ENCODE data around the gene CAND1.
A peak's percentile ranks its signal among the peaks of the same experiment; 100 is the strongest.

CAND1 gene

GRCh38 chr12:67352682-67353081, 83.5 kb downstream of the CAND1 start:
- no peak for TF ChIP-seq CTCF (IDR thresholded peaks at IDR 0.05; ENCODE audit: insufficient read depth, low read length, missing control alignments)
- POLR2A ChIA-PET, result no interaction called here
- no peak overlapping the region for H3K4me3 ChIP-seq (ENCODE audit: low read depth, low read length)
- DNase-seq (ENCODE audit: low read depth, low spot score), result no peak
- CTCF ChIA-PET, result interaction anchor here (1.1 to 1.9 kb wide), 2 partner anchors 590 to 686 kb away, joined by 3 to 9 read pairs; no protein-coding TSS in a partner anchor

DNA sequence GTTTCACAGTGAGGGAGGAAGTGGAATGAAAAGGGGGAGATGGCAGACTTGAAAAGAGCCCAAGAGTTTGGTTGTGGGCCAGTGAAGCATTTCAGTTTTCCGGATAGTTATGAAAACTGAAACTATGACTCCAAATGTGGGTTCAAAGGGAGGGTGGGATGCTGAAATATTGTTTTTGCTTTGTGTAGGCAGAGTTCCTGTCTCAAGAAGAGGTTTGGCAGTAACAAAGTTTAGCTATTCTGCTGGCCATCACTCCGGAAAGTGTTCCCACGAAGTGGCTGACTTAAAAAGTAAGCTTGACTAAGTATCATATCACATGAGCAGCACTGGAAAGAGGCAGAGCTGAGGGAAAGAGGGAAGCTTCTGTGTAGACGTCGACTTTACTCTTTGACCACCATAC, 85.2 kb downstream of the CAND1 start:
- no peak for DNase-seq (ENCODE audit: low read depth, low spot score)
- ChIA-PET CTCF (interaction anchor here (0.7 to 4.5 kb wide), 19 partner anchors 9 to 958 kb away, joined by 3 to 42 read pairs (median 4); no protein-coding TSS in a partner anchor), POLR2A (interaction anchor here (1.0 to 1.1 kb wide), 2 partner anchors 85 to 294 kb away, joined by 3 to 4 read pairs; partner anchors contain the start of genes CAND1 and DYRK2)
- H3K4me3 ChIP-seq (ENCODE audit: low read depth, low read length), result no peak overlapping the region
- no peak for TF ChIP-seq CTCF (IDR thresholded peaks at IDR 0.05; ENCODE audit: insufficient read depth, low read length, missing control alignments)

GRCh38 chr12:67354966-67355365, 85.8 kb downstream of the CAND1 start:
- CTCF ChIA-PET, result interaction anchor here (0.7 to 4.5 kb wide), 21 partner anchors 10 to 958 kb away, joined by 3 to 42 read pairs (median 4); no protein-coding TSS in a partner anchor
- POLR2A ChIA-PET, result interaction anchor here (1.0 to 1.1 kb wide), 2 partner anchors 86 to 293 kb away, joined by 3 to 4 read pairs; partner anchors contain the start of genes CAND1 and DYRK2
- DNase-seq (ENCODE audit: low read depth, low spot score), result no peak
- TF ChIP-seq CTCF (IDR thresholded peaks at IDR 0.05; ENCODE audit: insufficient read depth, low read length, missing control alignments), result no peak
- no peak overlapping the region for H3K4me3 ChIP-seq (ENCODE audit: low read depth, low read length)

GRCh38 chr12:67355428-67356379, 86.5 kb downstream of the CAND1 start:
- DNase-seq (ENCODE audit: low read depth, low spot score), result no peak
- CTCF ChIA-PET, result interaction anchor here (0.5 to 4.5 kb wide), 53 partner anchors 10 to 960 kb away, joined by 3 to 51 read pairs (median 4); no protein-coding TSS in a partner anchor
- peak; percentile 18 for TF ChIP-seq CTCF (IDR thresholded peaks at IDR 0.05; ENCODE audit: insufficient read depth, low read length, missing control alignments)
- H3K4me3 ChIP-seq (ENCODE audit: low read depth, low read length), result no peak overlapping the region
- POLR2A ChIA-PET, result interaction anchor here (0.5 to 1.1 kb wide), 3 partner anchors 86 to 587 kb away, joined by 3 to 4 read pairs (median 3); partner anchors contain the start of genes CAND1 and DYRK2

GRCh38 chr12:67356380-67356774, 87.2 kb downstream of the CAND1 start:
- TF ChIP-seq CTCF (IDR thresholded peaks at IDR 0.05; ENCODE audit: insufficient read depth, low read length, missing control alignments), result no peak
- CTCF ChIA-PET, result interaction anchor here (0.6 to 4.5 kb wide), 43 partner anchors 10 to 959 kb away, joined by 3 to 51 read pairs (median 4); no protein-coding TSS in a partner anchor
- no peak overlapping the region for H3K4me3 ChIP-seq (ENCODE audit: low read depth, low read length)
- DNase-seq (ENCODE audit: low read depth, low spot score), result no peak
- POLR2A ChIA-PET, result interaction anchor here (0.5 kb wide), 1 partner anchor 587 kb away, joined by 3 read pairs; no protein-coding TSS in a partner anchor

All from AG04449 (cell line).